Ovary (tissue), 3 donors: ENCODE results near the gene RHOA.

Experiments
- EP300 ChIP-seq: sonication (generic); formaldehyde crosslinking; IDR thresholded peaks from one replicate; pipeline ENCODE4 v1.6.1; 2017; ENCODE audit warnings: antibody characterized with exemption
- POLR2A ChIP-seq: fragments of 450-650 bp; IDR thresholded peaks from one replicate; pipeline ENCODE4 v1.6.1; 2017; ENCODE audit warnings: antibody characterized with exemption, mild to moderate bottlenecking, moderate library complexity
- TF ChIP-seq, protein P1 (sequence below), 3 donors: fragments of 450-650 bp in 2 of 3; fragments of 200-600 bp in 1 of 3; IDR thresholded peaks; one replicate each; pipeline versions ENCODE4 v1.5.1 to v1.8.0; 2016 to 2022; ENCODE audit warnings: antibody characterized with exemption in 3 of 3, mild to moderate bottlenecking in 1 of 3
- donor health status: DM: no; HTN: no; CAD: no.

- TF ChIP-seq, protein P1, sequence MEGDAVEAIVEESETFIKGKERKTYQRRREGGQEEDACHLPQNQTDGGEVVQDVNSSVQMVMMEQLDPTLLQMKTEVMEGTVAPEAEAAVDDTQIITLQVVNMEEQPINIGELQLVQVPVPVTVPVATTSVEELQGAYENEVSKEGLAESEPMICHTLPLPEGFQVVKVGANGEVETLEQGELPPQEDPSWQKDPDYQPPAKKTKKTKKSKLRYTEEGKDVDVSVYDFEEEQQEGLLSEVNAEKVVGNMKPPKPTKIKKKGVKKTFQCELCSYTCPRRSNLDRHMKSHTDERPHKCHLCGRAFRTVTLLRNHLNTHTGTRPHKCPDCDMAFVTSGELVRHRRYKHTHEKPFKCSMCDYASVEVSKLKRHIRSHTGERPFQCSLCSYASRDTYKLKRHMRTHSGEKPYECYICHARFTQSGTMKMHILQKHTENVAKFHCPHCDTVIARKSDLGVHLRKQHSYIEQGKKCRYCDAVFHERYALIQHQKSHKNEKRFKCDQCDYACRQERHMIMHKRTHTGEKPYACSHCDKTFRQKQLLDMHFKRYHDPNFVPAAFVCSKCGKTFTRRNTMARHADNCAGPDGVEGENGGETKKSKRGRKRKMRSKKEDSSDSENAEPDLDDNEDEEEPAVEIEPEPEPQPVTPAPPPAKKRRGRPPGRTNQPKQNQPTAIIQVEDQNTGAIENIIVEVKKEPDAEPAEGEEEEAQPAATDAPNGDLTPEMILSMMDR (IDR thresholded peaks at IDR 0.05) = no peak
- TF ChIP-seq POLR2A = no peak
- TF ChIP-seq EP300 = no peak
Measured at GRCh38 chr3:49427586-49427985, 15.8 kb upstream of the RHOA start.
